Myocyte (in vitro differentiated cells): ENCODE data around the gene ZNF487. TPM values are rescaled to one million over a fixed set of nuclear protein-coding genes. Genes with fewer than 3 reads are reported as not detected.
"Not testable (repeated sequence)": the region's sequence is repeated elsewhere in the genome, so short reads cannot be mapped to it uniquely, and the experiment has no call there.

ENCODE experiments used
- DNase-seq: peaks from one replicate; pipeline ENCODE4 v3.0.0-alpha.2; 2012; ENCODE audit warnings: low read depth
- total RNA-seq: library from RNA; depleted of rRNA; stranded (reverse); fragments of >200 nt; gene quantifications from 2 replicates; pipeline ENCODE4 v1.2.3, GENCODE V29; 2014

ZNF487 gene
- total RNA-seq, 1 donor from 2014 or later, result 3.1 TPM

DNA sequence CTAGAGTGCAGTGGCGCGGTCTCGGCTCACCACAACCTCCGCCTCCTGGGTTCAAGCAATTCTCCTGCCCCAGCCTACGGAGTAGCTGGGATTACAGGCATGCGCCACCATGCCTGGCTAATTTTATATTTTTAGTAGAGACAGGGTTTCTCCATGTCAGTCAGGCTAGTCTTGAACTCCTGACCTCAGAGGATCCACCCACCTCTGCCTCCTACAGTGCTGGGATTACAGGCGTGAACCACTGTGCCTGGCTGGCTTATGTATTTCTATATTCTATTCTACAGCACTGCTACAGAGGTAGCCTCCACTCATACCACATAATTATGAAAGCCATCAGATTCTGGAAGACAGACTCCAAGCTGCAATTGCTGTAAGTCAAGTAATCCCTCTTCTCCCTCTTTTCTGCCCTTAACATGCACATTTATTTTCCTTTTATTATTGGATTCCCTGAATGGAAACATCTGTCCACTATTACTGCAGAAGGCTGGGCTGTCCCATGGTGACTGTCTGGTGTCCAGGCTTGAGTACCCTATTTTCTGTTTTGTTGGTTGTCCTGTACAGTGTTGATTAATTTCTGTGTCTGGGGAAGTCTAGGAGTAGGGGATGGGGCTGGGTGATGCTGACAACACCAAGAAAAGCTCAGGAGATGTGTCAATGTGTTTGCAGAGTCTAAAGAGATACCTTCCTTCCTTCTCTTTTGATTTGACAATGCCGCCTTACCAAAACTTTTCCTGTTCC lies 5.8 kb upstream of the ZNF487 start:
- DNase-seq, result no peak

DNA sequence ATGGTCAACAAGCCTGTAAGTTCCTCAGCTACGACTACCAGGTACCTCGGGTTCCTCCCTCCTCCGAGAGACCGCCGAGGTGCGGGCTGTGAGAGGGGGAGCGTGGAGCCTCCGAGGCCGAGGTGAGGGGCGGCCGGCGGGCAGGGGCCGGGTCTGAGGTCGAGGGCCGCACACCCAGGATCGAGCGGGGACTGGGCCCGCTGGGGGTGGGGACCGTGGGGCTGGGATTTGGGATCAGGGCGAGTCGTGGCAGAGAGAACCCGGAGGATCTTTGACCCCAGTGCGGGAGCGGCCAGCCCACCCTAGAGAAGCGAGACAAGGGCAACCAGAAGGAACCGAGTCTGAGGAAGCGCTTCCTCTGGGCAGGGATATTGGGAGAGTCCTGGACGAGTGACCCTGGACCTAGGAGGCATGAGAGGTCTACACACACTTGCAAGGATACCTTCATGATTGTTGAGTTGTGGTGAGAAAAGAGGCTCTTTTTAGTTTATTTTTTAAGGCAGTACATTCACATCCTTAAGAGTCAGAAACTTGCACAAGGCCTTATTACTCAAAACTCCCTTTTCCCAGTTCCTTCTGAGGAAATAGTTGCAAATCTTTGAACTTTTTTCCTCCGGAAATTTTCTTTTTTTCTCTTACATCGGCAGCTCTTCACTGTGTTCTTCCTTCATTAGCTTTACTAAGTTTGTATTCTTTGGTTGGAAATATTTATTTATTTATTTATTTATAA lies 395 bp downstream of the ZNF487 start:
- DNase-seq, result no peak

GRCh38 chr10:43440463-43441134 lies 3.7 kb downstream of the ZNF487 start:
- DNase-seq, result no peak

DNA sequence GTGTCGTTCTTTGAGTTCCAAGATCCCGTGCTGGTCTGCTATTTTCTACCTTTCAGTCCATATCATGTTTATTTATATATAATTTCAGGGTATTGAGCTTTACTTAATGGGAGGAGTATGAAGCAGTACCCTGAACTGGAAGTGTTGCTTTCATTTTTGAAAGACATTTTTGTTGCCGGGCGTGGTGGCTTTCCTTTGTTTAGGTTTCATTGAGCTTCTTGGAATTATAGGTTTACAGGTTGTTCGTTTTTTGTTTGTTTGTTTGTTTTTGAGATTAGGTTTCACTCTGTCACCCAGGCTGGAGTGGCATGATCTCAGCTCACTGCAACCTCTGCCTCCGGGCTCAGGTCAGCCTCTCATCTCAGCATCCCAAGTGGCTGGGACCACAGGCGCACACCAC lies 7.4 kb downstream of the ZNF487 start:
- no peak for DNase-seq

GRCh38 chr10:43444897-43445466 lies 8.1 kb downstream of the ZNF487 start:
- no peak for DNase-seq

GRCh38 chr10:43446219-43447017 lies 9.5 kb downstream of the ZNF487 start:
- DNase-seq, result not testable (repeated sequence)

- DNase-seq, result no peak
Measured at GRCh38 chr10:43448742-43449141, 11.8 kb downstream of the ZNF487 start.

- DNase-seq, result peak; percentile 2
Measured at GRCh38 chr10:43452356-43452914, 15.5 kb downstream of the ZNF487 start.

GRCh38 chr10:43453266-43453831 lies 16.4 kb downstream of the ZNF487 start:
- no peak for DNase-seq

DNA sequence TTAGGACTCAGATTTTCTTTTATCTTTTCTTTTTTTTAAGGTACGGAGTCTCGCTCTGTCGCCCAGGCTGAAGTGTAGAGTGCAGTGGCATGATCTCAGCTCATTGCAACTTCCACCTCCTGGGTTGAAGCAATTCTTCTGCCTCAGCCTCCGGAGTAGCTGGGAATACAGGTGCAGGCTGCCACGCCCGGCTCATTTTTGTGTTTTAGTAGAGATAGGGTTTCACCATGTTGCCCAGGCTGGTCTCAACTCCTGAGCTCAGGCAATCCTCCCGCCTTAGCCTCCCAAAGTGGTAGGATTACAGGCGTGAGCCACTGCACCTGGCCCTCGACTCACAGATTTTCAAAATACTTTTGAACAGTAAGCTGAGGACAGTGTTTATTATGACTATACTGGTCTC lies 17.1 kb downstream of the ZNF487 start:
- peak; percentile 2 for DNase-seq

- not testable (repeated sequence) for DNase-seq
Measured at GRCh38 chr10:43456561-43456960, 19.6 kb downstream of the ZNF487 start.

DNA sequence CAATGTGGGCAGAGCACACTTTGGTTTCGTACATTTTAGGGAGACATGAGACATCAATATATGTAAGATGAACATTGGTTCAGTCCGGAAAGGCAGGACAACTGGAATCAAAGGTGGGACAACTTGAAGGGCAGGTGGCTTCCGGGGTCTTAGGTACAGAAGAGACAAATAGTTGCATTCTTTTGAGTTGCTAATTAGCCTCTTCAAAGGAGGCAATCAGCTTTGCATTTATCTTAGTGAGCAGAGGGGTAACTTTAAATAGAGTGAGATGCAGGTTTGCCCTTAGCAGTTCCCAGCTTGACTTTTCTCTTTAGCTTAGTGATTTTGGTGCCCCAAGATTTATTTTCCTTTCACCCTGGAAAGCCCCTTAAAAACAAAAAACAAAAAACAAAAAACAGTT lies 21.3 kb downstream of the ZNF487 start:
- DNase-seq, result no peak

GRCh38 chr10:43461950-43462349 lies 25.0 kb downstream of the ZNF487 start:
- DNase-seq, result peak; percentile 87

- not testable (repeated sequence) for DNase-seq
Measured at GRCh38 chr10:43465086-43465735, 28.3 kb downstream of the ZNF487 start.

- DNase-seq, result not testable (repeated sequence)
Measured at GRCh38 chr10:43465736-43466120, 28.8 kb downstream of the ZNF487 start.

DNA sequence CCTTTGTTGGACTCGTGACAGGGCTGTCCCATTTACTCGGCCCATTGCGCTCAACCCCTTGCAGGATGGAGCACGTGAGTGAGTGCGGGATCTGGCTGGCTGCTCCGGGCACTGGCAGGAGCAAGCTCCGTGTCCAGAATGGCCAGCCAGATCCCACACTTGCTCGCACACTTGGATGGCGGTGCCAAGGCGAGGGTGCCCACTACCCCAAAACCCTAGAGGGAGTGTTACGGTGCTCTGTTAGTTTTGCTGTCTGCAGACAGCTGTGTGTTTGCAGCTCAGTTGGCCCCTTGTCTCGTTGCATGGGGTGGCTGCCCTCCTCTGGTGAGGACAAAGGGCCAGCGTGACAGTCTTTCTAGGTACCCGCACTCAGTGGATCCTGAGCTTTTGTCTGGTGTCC lies 34.2 kb downstream of the ZNF487 start:
- DNase-seq, result no peak

- DNase-seq, result no peak
Measured at GRCh38 chr10:43471935-43472720, 35.2 kb downstream of the ZNF487 start.

DNA sequence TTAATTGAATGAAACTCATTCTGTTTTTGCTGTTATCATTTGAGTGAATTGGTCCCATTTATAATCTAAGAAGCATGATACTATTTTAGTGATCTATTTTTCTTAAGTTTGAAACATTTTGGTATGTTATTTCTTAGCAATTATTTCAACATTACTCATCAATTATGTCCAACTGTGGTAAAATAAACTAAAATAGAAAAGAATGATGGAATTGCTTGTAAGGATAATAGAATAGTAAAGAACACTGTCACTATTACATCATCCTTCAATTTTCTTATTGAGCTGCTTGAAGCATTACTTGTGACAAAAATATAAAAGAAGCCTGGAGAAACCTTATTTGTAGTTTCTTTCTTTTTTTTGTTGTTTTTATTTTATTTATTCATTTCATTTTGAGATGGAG lies 42.4 kb downstream of the ZNF487 start:
- DNase-seq, result peak; percentile 1
